NCI-H774 (cell line): ENCODE measurements around the gene RBP5.

ENCODE experiments used
- DNase-seq: peaks from one replicate; lab custom pipeline; 2025; lab: John Stamatoyannopoulos, UW

Gene RBP5

DNA sequence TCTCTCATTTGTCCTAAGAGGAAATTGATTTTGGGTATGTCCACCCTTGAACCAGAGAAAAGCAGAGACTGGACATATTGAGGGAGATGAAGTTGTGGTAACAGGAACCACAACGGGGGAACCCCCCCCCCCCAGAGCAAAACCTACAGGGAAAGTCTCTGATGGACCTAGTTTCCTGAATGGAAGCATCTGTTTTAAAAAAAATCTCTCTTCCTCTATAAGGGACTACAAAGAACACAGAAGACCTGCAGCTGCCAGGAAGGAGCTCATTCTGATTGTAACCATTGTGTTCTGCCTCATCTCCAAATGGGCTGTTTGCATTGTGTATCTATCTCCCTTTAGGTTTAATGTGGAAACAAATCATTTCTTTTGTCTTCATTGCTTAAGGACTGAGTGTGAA is 54.7 kb downstream of the RBP5 start:
- no peak for DNase-seq
